Spleen (tissue), 3 donors: ENCODE data around the gene GATA3.

Source experiments
- POLR2A ChIP-seq, 3 donors: fragments of 450-650 bp; IDR thresholded peaks; one replicate each; pipeline ENCODE4 v1.5.1; 2017; ENCODE audit warnings: antibody characterized with exemption in 3 of 3, mild to moderate bottlenecking in 1 of 3
- POLR2AphosphoS5 ChIP-seq, 3 donors: sonication (generic); formaldehyde crosslinking; IDR thresholded peaks; one replicate each; pipeline ENCODE4 v1.5.1; 2017; ENCODE audit warnings: antibody characterized with exemption in 3 of 3

DNA sequence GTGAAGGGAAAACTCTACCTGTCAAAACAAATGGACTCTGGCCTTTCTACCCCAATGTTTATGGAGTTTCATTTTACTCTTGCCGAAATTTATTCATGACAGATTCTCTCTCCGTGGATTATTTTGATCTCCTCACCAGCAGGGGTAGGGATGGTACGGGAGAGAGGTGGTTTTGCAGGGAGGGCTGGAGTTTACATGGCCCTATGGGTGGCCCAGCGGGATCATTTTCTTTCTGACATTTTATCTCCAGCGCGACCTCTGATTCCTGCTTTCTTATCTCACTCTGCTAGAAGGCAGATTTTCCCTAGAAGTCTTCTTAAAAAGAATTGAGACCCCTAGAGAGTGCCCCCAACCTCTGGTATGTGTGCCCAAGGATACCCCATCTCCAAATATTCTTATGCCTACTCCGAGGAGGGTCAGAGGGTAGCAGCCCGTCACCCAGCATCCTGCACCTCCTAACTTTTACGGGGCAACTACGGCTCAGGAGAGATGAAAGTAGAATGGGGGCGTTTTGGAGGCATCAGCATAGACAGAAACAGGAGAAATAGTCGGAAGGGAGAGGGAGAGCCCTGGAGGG, 10.1 kb upstream of the GATA3 start:
- TF ChIP-seq POLR2A (IDR thresholded peaks at IDR 0.05) (no peak), POLR2AphosphoS5 (IDR thresholded peaks at IDR 0.05) (no peak)
